GM23338 (cell line): ENCODE results near the gene ADH1C. TPM values are rescaled to one million over a fixed set of nuclear protein-coding genes. Genes with fewer than 3 reads are reported as not detected.

Source experiments
- ATAC-seq: fragments of 200-7000 bp; cut with Tn5 transposase; 3 replicates; pipeline ENCODE4 v1.9.1; 2020
- DNase-seq: peaks from one replicate; pipeline ENCODE4 v3.0.0-alpha.2; 2015; ENCODE audit warnings: low spot score
- H2AFZ ChIP-seq: fragments of 200-600 bp; sonication (generic); 2 replicates; pipeline ENCODE4 v1.8.0; 2016; ENCODE audit warnings: antibody characterized with exemption, mild to moderate bottlenecking, moderate library complexity
- H3F3A ChIP-seq: fragments of 200-600 bp; sonication (generic); replicated peaks from 2 replicates; pipeline ENCODE4 v1.8.0; 2017; ENCODE audit warnings: antibody characterized with exemption, mixed run types, low read depth
- H3K27ac ChIP-seq: fragments of 200-600 bp; sonication (generic); 2 replicates; pipeline ENCODE4 v1.6.1; 2016; ENCODE audit warnings: low read depth
- H3K27me3 ChIP-seq: fragments of 200-600 bp; sonication (generic); 2 replicates; pipeline ENCODE4 v1.8.0; 2016; ENCODE audit warnings: mild to moderate bottlenecking, mixed run types, moderate library complexity; ENCODE audit not compliant: insufficient read depth
- H3K36me3 ChIP-seq: fragments of 200-600 bp; sonication (generic); 2 replicates; pipeline ENCODE4 v1.8.0; 2016; ENCODE audit warnings: mild to moderate bottlenecking; ENCODE audit not compliant: insufficient read depth
- H3K4me1 ChIP-seq: fragments of 200-600 bp; sonication (generic); 2 replicates; pipeline ENCODE4 v1.8.0; 2016; ENCODE audit warnings: mild to moderate bottlenecking, moderate library complexity; ENCODE audit not compliant: insufficient read depth
- H3K4me2 ChIP-seq: fragments of 200-600 bp; sonication (generic); 2 replicates; pipeline ENCODE4 v1.7.1; 2017; ENCODE audit warnings: mixed run types
- H3K4me3 ChIP-seq: fragments of 200-600 bp; sonication (generic); 2 replicates; pipeline ENCODE4 v1.6.1; 2016; ENCODE audit warnings: mixed run types
- H3K79me2 ChIP-seq: fragments of 200-600 bp; sonication (generic); replicated peaks from 2 replicates; pipeline ENCODE4 v1.8.0; 2017; ENCODE audit warnings: mild to moderate bottlenecking; ENCODE audit not compliant: insufficient read depth
- H3K9me2 ChIP-seq: fragments of 200-600 bp; sonication (generic); 2 replicates; pipeline ENCODE4 v1.8.0; 2017; ENCODE audit not compliant: insufficient read depth
- H4K20me1 ChIP-seq: fragments of 200-600 bp; sonication (generic); replicated peaks from 2 replicates; pipeline ENCODE4 v1.8.0; 2017; ENCODE audit warnings: mild to moderate bottlenecking; ENCODE audit not compliant: insufficient read depth
- H3K27ac Mint-ChIP-seq: 2 replicates; pipeline ENCODE4 v1.8.0; 2020; ENCODE audit warnings: inconsistent platforms, mild to moderate bottlenecking, moderate library complexity, mixed read lengths
- H3K27me3 Mint-ChIP-seq: 3 replicates; pipeline ENCODE4 v1.8.0; 2022; ENCODE audit warnings: low read depth, mild to moderate bottlenecking, moderate library complexity, mixed read lengths, inconsistent platforms; ENCODE audit not compliant: insufficient read depth, poor library complexity
- H3K36me3 Mint-ChIP-seq: 3 replicates; pipeline ENCODE4 v1.8.0; 2021; ENCODE audit warnings: low read depth, mild to moderate bottlenecking, inconsistent platforms, moderate library complexity, mixed read lengths
- H3K4me1 Mint-ChIP-seq: 3 replicates; pipeline ENCODE4 v1.8.0; 2020; ENCODE audit warnings: mild to moderate bottlenecking, inconsistent platforms, mixed read lengths
- H3K4me3 Mint-ChIP-seq: 3 replicates; pipeline ENCODE4 v1.8.0; 2021; ENCODE audit warnings: moderate library complexity, mild to moderate bottlenecking, inconsistent platforms, mixed read lengths
- H3K9me3 Mint-ChIP-seq: 3 replicates; pipeline ENCODE4 v1.8.0; 2020; ENCODE audit warnings: moderate library complexity, mild to moderate bottlenecking, inconsistent platforms, mixed read lengths
- CREB1 ChIP-seq: fragments of 250-450 bp; sonication (Bioruptor Pico); IDR thresholded peaks from 2 replicates; pipeline ENCODE4 v1.5.0; 2020; ENCODE audit warnings: low read depth, mild to moderate bottlenecking, moderate library complexity
- CTCF ChIP-seq, 2 experiments: fragments of 200-600 bp in 1 of 2; sonication (generic) in 1 of 2; conservative IDR thresholded peaks; 2 replicates each; pipeline versions ENCODE4 v1.5.1 to v1.6.1; 2016 to 2017; ENCODE audit warnings: antibody characterized with exemption in 2 of 2, low read depth in 2 of 2, mild to moderate bottlenecking in 2 of 2, moderate library complexity in 1 of 2
- ETS1 ChIP-seq: IDR thresholded peaks from 2 replicates; pipeline ENCODE4 v1.6.1; 2016; ENCODE audit warnings: antibody characterized with exemption
- EZH2 ChIP-seq: fragments of 200-600 bp; sonication (generic); IDR thresholded peaks from one replicate; pipeline ENCODE4 v1.8.0; 2017; ENCODE audit warnings: antibody characterized with exemption, mild to moderate bottlenecking, low read depth; ENCODE audit not compliant: unreplicated experiment
- EZH2phosphoT487 ChIP-seq: fragments of 200-600 bp; sonication (generic); IDR thresholded peaks from one replicate; pipeline ENCODE4 v1.8.1; 2018; ENCODE audit warnings: antibody characterized with exemption; ENCODE audit not compliant: unreplicated experiment
- NANOG ChIP-seq: IDR thresholded peaks from 2 replicates; pipeline ENCODE4 v1.6.1; 2016; ENCODE audit warnings: antibody characterized with exemption, borderline replicate concordance
- POLR2AphosphoS5 ChIP-seq: IDR thresholded peaks from 2 replicates; pipeline ENCODE4 v1.6.1; 2016; ENCODE audit warnings: antibody characterized with exemption, low read depth
- STAT1 ChIP-seq: IDR thresholded peaks from one replicate; pipeline ENCODE4 v1.6.1; 2016; ENCODE audit warnings: antibody characterized with exemption; ENCODE audit not compliant: unreplicated experiment
- ZNF114 ChIP-seq: fragments of 250-450 bp; sonication (Bioruptor Pico); IDR thresholded peaks from 2 replicates; pipeline ENCODE4 v1.5.0; 2020; ENCODE audit warnings: mild to moderate bottlenecking, moderate library complexity
- ZNF331 ChIP-seq: fragments of 250-450 bp; sonication (Bioruptor Pico); IDR thresholded peaks from 2 replicates; pipeline ENCODE4 v1.5.0; 2020; ENCODE audit warnings: low read depth, mild to moderate bottlenecking, moderate library complexity
- ZNF462 ChIP-seq: fragments of 250-450 bp; sonication (Bioruptor Pico); IDR thresholded peaks from 2 replicates; pipeline ENCODE4 v1.5.0; 2020; ENCODE audit warnings: mild to moderate bottlenecking, moderate library complexity
- polyA plus RNA-seq: library from polyadenylated mRNA; unstranded; fragments of >200 nt; fragmentation: Nextera tagmentation; extraction: Ambion mirVana; gene quantifications from 2 replicates; pipeline ENCODE4 v1.2.1, GENCODE V29; 2016
- total RNA-seq: library from RNA; depleted of rRNA; stranded (reverse); fragments of >200 nt; shearing (Covaris generic); gene quantifications from 2 replicates; pipeline ENCODE4 v1.2.3, GENCODE V29; 2014

Gene ADH1C
- total and polyA plus RNA-seq, 2 experiments from 2014 or later: not detected

GRCh38 chr4:99301376-99302164 is 51.0 kb downstream of the ADH1C start (continued):
- TF ChIP-seq CTCF (conservative IDR thresholded peaks at IDR 0.05; ENCODE audit: low read depth in 2 of 2) (no peak), STAT1 (no peak), POLR2AphosphoS5 (no peak)

- H3K27ac ChIP-seq: no peak overlapping the region
- H3K9me3 Mint-ChIP-seq: peaks cover 8% of the 10 kb centered on the region; the same call in 2 of the 3 replicates
- no peaks in the 10 kb centered on the region for H3K36me3 Mint-ChIP-seq
- no peaks in the 10 kb centered on the region for H3K36me3 ChIP-seq
- no peaks in the 10 kb centered on the region for H4K20me1 ChIP-seq
- H3K27me3 ChIP-seq: no peaks in the 10 kb centered on the region
- no peak overlapping the region for H3K4me3 ChIP-seq
- peaks cover 8% of the 10 kb centered on the region for H3K9me2 ChIP-seq
- no peak overlapping the region for H3K27ac Mint-ChIP-seq
- no peak for ATAC-seq
- H3K4me3 Mint-ChIP-seq: no peak overlapping the region
- no peaks in the 10 kb centered on the region for H3F3A ChIP-seq
- no peaks in the 10 kb centered on the region for H3K4me1 ChIP-seq
- no peaks in the 10 kb centered on the region for H3K4me1 Mint-ChIP-seq
- no peak overlapping the region for H3K4me2 ChIP-seq
- no peaks in the 10 kb centered on the region for H3K79me2 ChIP-seq
- peaks cover 2% of the 10 kb centered on the region for H3K27me3 Mint-ChIP-seq
- DNase-seq: no peak
- H2AFZ ChIP-seq: no peak overlapping the region
- no peak for TF ChIP-seq EZH2phosphoT487
- no peak for TF ChIP-seq ZNF462 (CRISPR knock-in tag)
- TF ChIP-seq CREB1: no peak
- TF ChIP-seq NANOG: no peak
- no peak for TF ChIP-seq CTCF (conservative IDR thresholded peaks at IDR 0.05; ENCODE audit: low read depth in 2 of 2)
- no peak for TF ChIP-seq POLR2AphosphoS5
- no peak for TF ChIP-seq EZH2
- no peak for TF ChIP-seq STAT1
- no peak for TF ChIP-seq ETS1
- TF ChIP-seq ZNF114 (CRISPR knock-in tag): no peak
- TF ChIP-seq ZNF331 (CRISPR knock-in tag): no peak
These were observed 51.6 kb downstream of the ADH1C start for GRCh38 chr4:99300934-99301333.
